Natural killer cell (primary cell): Measurements from ENCODE around the gene KLHDC7B. TPM values are rescaled to one million over a fixed set of nuclear protein-coding genes. Genes with fewer than 3 reads are reported as not detected.
A peak's percentile ranks its signal among the peaks of the same experiment; 100 is the strongest.

Source experiments
- ATAC-seq, 3 donors: fragments of 150-1000 bp in 2 of 3; fragments of 200-7000 bp in 1 of 3; cut with Tn5 transposase; 1 replicate in 1 of 3; 2 replicates in 2 of 3; pipeline ENCODE4 v1.10.0; 2021; ENCODE audit warnings: mild to moderate bottlenecking in 2 of 3, moderate library complexity in 2 of 3
- DNase-seq, 2 donors: peaks; one replicate each; pipeline versions ENCODE4 v3.0.0 to v3.0.0-alpha.2; 2013 to 2021; ENCODE audit warnings: mixed read lengths in 1 of 2
- H3K27ac ChIP-seq: one replicate; pipeline ENCODE4 v1.5.1; 2013; ENCODE audit warnings: mild to moderate bottlenecking, low read length
- H3K27me3 ChIP-seq: one replicate; pipeline ENCODE4 v1.6.1; 2013; ENCODE audit warnings: low read length; ENCODE audit not compliant: control insufficient read depth, insufficient read depth
- H3K36me3 ChIP-seq: one replicate; pipeline ENCODE4 v1.6.1; 2013; ENCODE audit warnings: low read length; ENCODE audit not compliant: control insufficient read depth, insufficient read depth
- H3K4me1 ChIP-seq: one replicate; pipeline ENCODE4 v1.6.1; 2013; ENCODE audit warnings: low read length; ENCODE audit not compliant: control insufficient read depth, insufficient read depth
- H3K4me3 ChIP-seq: one replicate; pipeline ENCODE4 v1.5.1; 2013; ENCODE audit warnings: low read length
- H3K9me3 ChIP-seq: one replicate; pipeline ENCODE4 v1.6.1; 2013; ENCODE audit warnings: low read length; ENCODE audit not compliant: control insufficient read depth, insufficient read depth
- H3K27ac Mint-ChIP-seq, 2 donors: one replicate each; pipeline ENCODE4 v1.8.0; 2022; ENCODE audit warnings: mild to moderate bottlenecking in 2 of 2, mixed read lengths in 2 of 2, moderate library complexity in 1 of 2
- H3K27me3 Mint-ChIP-seq, 2 donors: one replicate each; pipeline ENCODE4 v1.8.0; 2022; ENCODE audit warnings: low read depth in 2 of 2, mixed read lengths in 2 of 2
- H3K36me3 Mint-ChIP-seq: one replicate; pipeline ENCODE4 v1.8.0; 2022; ENCODE audit warnings: mixed read lengths
- H3K4me1 Mint-ChIP-seq, 2 donors: one replicate each; pipeline ENCODE4 v1.8.0; 2022; ENCODE audit warnings: mixed read lengths in 2 of 2
- H3K4me3 Mint-ChIP-seq: one replicate; pipeline ENCODE4 v1.8.0; 2022; ENCODE audit warnings: mild to moderate bottlenecking, moderate library complexity, mixed read lengths
- H3K9me3 Mint-ChIP-seq, 2 donors: one replicate each; pipeline ENCODE4 v1.8.0; 2022; ENCODE audit warnings: mixed read lengths in 2 of 2
- WGBS: methylation state at CpG from one replicate; pipeline ENCODE4 v1.1.7; 2013; ENCODE audit warnings: missing lambda C conversion rate; ENCODE audit not compliant: insufficient coverage; 5-methylcytosine and 5-hydroxymethylcytosine counted together
- intact Hi-C: fragments of 100-400 bp; cut with micrococcal nuclease; formaldehyde crosslinking; loops from one replicate; pipeline ENCODE4 v1.14.2; 2022
- total RNA-seq, 4 donors: library from RNA; stranded (reverse); fragments of 120-200 nt in 1 of 4; gene quantifications; one replicate each; pipeline versions ENCODE4 v1.2.3 to v1.2.4, GENCODE V29; 2013 to 2022
- TF ChIP-seq, protein P1 (sequence below): fragments of 200-600 bp; IDR thresholded peaks from one replicate; pipeline ENCODE4 v1.8.0; 2022; ENCODE audit warnings: antibody characterized with exemption

KLHDC7B gene
- total RNA-seq, 3 donors from 2014 or later (not counting 1 experiment from before 2014, with no cell fraction given), result 2.4 to 6.9 (median 5.3) TPM

DNA sequence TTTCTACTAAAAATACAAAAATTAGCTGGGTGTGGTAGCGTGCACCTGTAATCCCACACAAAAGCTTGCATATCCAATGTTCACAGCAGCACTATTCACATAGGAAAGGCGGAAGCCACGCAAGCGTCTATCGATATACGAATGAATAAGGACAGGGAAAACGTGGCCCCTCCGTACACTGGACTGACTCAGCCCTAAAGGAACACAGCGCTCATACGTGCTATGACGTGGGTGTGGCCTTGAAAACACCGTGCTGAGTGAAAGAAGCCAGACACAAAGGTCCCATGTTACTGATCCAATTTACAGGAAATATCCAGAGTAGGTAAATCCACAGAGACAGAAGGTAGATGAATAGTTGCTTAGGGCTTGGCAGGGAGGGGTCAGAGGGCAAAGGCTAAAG is 45.2 kb upstream of the KLHDC7B start:
- H3K27me3 Mint-ChIP-seq, result peaks cover 0 to 7% of the 10 kb centered on the region in 2 donors
- WGBS, result 96% methylated on average over 12 of the region's 12 CpGs
- Histone ChIP-seq H3K4me1 (peaks cover 9% of the 10 kb centered on the region), H3K27ac (no peak overlapping the region), H3K27me3 (no peaks in the 10 kb centered on the region), H3K36me3 (peaks cover 18% of the 10 kb centered on the region), H3K9me3 (no peaks in the 10 kb centered on the region), H3K4me3 (no peak overlapping the region)
- H3K9me3 Mint-ChIP-seq, result no peaks in the 10 kb centered on the region
- DNase-seq (no peak), ATAC-seq (no peak)
- TF ChIP-seq, protein P1, sequence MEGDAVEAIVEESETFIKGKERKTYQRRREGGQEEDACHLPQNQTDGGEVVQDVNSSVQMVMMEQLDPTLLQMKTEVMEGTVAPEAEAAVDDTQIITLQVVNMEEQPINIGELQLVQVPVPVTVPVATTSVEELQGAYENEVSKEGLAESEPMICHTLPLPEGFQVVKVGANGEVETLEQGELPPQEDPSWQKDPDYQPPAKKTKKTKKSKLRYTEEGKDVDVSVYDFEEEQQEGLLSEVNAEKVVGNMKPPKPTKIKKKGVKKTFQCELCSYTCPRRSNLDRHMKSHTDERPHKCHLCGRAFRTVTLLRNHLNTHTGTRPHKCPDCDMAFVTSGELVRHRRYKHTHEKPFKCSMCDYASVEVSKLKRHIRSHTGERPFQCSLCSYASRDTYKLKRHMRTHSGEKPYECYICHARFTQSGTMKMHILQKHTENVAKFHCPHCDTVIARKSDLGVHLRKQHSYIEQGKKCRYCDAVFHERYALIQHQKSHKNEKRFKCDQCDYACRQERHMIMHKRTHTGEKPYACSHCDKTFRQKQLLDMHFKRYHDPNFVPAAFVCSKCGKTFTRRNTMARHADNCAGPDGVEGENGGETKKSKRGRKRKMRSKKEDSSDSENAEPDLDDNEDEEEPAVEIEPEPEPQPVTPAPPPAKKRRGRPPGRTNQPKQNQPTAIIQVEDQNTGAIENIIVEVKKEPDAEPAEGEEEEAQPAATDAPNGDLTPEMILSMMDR, result no peak
- no peak overlapping the region for H3K27ac Mint-ChIP-seq
- H3K36me3 Mint-ChIP-seq, result no peaks in the 10 kb centered on the region
- H3K4me1 Mint-ChIP-seq, result no peaks in the 10 kb centered on the region
- intact Hi-C loops, result no loop called here
- H3K4me3 Mint-ChIP-seq, result no peak overlapping the region

DNA sequence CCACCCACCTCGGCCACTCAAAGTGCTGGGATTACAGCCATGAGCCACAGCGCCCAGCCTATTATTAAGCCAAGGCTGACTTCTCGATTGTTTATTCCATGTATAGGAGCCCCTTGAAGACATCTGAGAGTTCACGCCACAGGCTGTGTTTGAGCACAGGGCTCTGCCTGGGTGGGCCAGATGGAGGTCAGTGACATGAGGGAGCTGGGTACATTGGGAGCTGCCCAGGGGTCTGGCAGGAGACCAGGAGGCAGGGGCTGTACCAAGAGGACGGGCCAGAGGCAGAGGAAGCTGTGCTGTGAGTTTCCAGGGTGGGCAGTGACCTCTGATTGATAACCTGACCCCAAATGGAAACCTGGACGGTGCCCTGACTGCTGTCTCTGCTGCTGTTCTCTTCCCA is 43.6 kb upstream of the KLHDC7B start:
- TF ChIP-seq, protein P1, result no peak
- no peak overlapping the region for H3K4me3 ChIP-seq
- H3K27ac ChIP-seq, result no peak overlapping the region
- no peaks in the 10 kb centered on the region for H3K9me3 ChIP-seq
- ATAC-seq, result no peak
- H3K27me3 ChIP-seq, result no peaks in the 10 kb centered on the region
- DNase-seq, result no peak
- intact Hi-C loops, result no loop called here
- peaks cover 26% of the 10 kb centered on the region for H3K36me3 ChIP-seq
- Mint-ChIP-seq H3K36me3 (no peaks in the 10 kb centered on the region), H3K9me3 (no peaks in the 10 kb centered on the region), H3K4me3 (no peak overlapping the region), H3K27ac (peak overlapping the region in 1 of 2 donors; percentile 11), H3K4me1 (peaks cover 0 to 8% of the 10 kb centered on the region in 2 donors), H3K27me3 (peaks cover 0 to 4% of the 10 kb centered on the region in 2 donors)
- 96% methylated on average over 6 of the region's 6 CpGs for WGBS
- peaks cover 24% of the 10 kb centered on the region for H3K4me1 ChIP-seq

DNA sequence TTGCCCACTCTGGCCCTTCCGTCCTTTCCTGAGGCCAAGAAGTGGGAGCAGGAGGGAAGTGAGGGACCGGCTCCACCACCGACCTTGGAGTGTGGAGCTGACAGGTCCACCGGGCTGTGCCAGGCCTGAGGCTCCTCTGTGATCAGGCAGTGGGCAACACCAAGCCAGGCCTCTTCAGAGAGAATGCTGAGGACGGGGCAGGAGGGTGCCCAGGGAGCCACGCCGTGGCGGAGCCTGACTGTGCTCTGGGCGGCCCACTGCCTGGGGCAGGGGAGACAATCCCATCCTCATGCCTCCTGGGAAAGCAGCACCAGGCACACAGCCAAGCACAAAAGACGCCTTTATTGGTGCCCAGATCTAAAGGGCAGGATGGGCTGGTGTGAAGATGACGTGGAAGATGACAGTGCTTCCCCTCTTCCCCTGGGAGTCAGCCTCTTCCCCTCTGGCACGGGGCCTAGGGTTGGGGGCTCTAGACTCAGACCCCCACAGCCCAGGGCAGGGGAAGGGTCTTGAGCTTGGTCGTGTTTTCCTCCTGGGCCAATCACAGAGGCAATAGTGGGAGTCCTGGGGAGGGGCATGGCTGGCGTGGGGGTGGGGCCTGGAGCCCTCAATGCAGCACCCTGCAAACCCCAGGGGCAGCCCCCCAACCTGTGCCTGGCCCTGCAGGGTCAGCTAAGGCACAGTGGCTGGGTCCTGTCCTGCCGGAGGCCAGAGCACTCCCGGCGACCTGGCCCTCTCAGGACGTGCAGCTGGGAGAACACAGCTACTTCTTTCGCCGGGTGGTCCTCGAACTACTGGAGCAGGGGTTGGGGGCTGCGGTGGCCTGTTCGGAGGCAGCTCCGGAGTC is 42.8 kb upstream of the KLHDC7B start:
- Mint-ChIP-seq H3K27me3 (peaks cover 0 to 1% of the 10 kb centered on the region in 2 donors), H3K27ac (no peak overlapping the region), H3K4me1 (peaks cover 0 to 11% of the 10 kb centered on the region in 2 donors), H3K36me3 (no peaks in the 10 kb centered on the region), H3K4me3 (no peak overlapping the region), H3K9me3 (no peaks in the 10 kb centered on the region)
- intact Hi-C loops, result no loop called here
- WGBS, result 95% methylated on average over 24 of the region's 24 CpGs
- ATAC-seq, result no peak
- no peaks in the 10 kb centered on the region for H3K9me3 ChIP-seq
- peaks cover 26% of the 10 kb centered on the region for H3K4me1 ChIP-seq
- H3K27ac ChIP-seq, result no peak overlapping the region
- DNase-seq, result no peak
- no peaks in the 10 kb centered on the region for H3K27me3 ChIP-seq
- H3K4me3 ChIP-seq, result no peak overlapping the region
- TF ChIP-seq, protein P1, result no peak
- peaks cover 26% of the 10 kb centered on the region for H3K36me3 ChIP-seq
